B cell (primary cell): ENCODE results near the gene BCL11A. TPM values are rescaled to one million over a fixed set of nuclear protein-coding genes. Genes with fewer than 3 reads are reported as not detected.

Source experiments
- ATAC-seq: fragments of 200-7000 bp; cut with Tn5 transposase; one replicate; pipeline ENCODE4 v1.10.0; 2021; ENCODE audit warnings: low read depth, mild to moderate bottlenecking, moderate number of reproducible peaks, moderate library complexity
- CTCF ChIA-PET: fragments of 350-600 bp; sonication (Branson Sonifier 250); formaldehyde crosslinking; loops from one replicate; lab custom pipeline; 2021; ENCODE audit warnings: antibody characterized with exemption, inconsistent platforms; lab: Charles Lee
- POLR2A ChIA-PET: fragments of 350-600 bp; sonication (Branson Sonifier 250); formaldehyde crosslinking; loops from one replicate; lab custom pipeline; 2021; ENCODE audit warnings: antibody characterized with exemption; lab: Charles Lee
- DNase-seq: peaks from one replicate; pipeline ENCODE4 v3.0.0; 2013
- H2AFZ ChIP-seq: 2 replicates; pipeline ENCODE4 v1.6.1; 2012; ENCODE audit warnings: mild to moderate bottlenecking, low read depth, low read length; ENCODE audit not compliant: insufficient read depth, poor library complexity, severe bottlenecking
- H3K27ac ChIP-seq, 2 donors: 1 replicate in 1 of 2; 2 replicates in 1 of 2; pipeline ENCODE4 v1.5.1; 2012 to 2013; ENCODE audit warnings: low read length in 2 of 2, mild to moderate bottlenecking in 2 of 2, moderate library complexity in 1 of 2
- H3K27me3 ChIP-seq, 4 experiments: fragments of 200-600 bp in 1 of 4; sonication (generic) in 1 of 4; replicated peaks in 1 of 4; 1 replicate in 2 of 4; 2 replicates in 2 of 4; pipeline versions ENCODE4 v1.6.1 to v1.7.0; 2013 to 2016; ENCODE audit warnings: low read length in 3 of 4, mild to moderate bottlenecking in 2 of 4, mixed read lengths in 1 of 4, moderate library complexity in 1 of 4; ENCODE audit not compliant: insufficient read depth in 4 of 4, control insufficient read depth in 3 of 4; ENCODE audit errors: control extremely low read depth in 1 of 4
- H3K36me3 ChIP-seq, 2 experiments: replicated peaks in 1 of 2; 1 replicate in 1 of 2; 2 replicates in 1 of 2; pipeline versions ENCODE4 v1.6.1 to v1.7.1; 2013; ENCODE audit warnings: low read length in 1 of 2; ENCODE audit not compliant: insufficient read depth in 2 of 2, control insufficient read depth in 1 of 2; ENCODE audit errors: control extremely low read depth in 1 of 2, extremely low read depth in 1 of 2
- H3K4me1 ChIP-seq, 2 donors: fragments of 200-600 bp in 1 of 2; sonication (generic) in 1 of 2; 1 replicate in 1 of 2; 2 replicates in 1 of 2; pipeline versions ENCODE4 v1.5.1 to v1.6.1; 2013 to 2017; ENCODE audit warnings: low read length in 2 of 2; ENCODE audit not compliant: control insufficient read depth in 2 of 2, insufficient read depth in 2 of 2
- H3K4me2 ChIP-seq: replicated peaks from 2 replicates; pipeline ENCODE3; 2012; ENCODE audit warnings: mild to moderate bottlenecking, low read depth, low read length; ENCODE audit not compliant: poor library complexity, severe bottlenecking
- H3K4me3 ChIP-seq, 5 experiments: fragments of 200-600 bp in 1 of 5; sonication (generic) in 1 of 5; 1 replicate in 3 of 5; 2 replicates in 2 of 5; pipeline versions ENCODE4 v1.5.1 to v1.7.0; 2011 to 2016; ENCODE audit warnings: low read length in 4 of 5, mild to moderate bottlenecking in 4 of 5, low read depth in 2 of 5, control low read depth in 1 of 5, moderate library complexity in 1 of 5; ENCODE audit not compliant: insufficient read depth in 1 of 5; ENCODE audit errors: control extremely low read depth in 1 of 5, extremely low read depth in 1 of 5
- H3K79me2 ChIP-seq: fragments of 200-600 bp; sonication (generic); one replicate; pipeline ENCODE4 v1.6.0; 2016; ENCODE audit warnings: low read length; ENCODE audit not compliant: control insufficient read depth, insufficient read depth
- H3K9ac ChIP-seq: fragments of 200-600 bp; sonication (generic); 2 replicates; pipeline ENCODE4 v1.6.1; 2017; ENCODE audit warnings: mild to moderate bottlenecking, low read length, moderate library complexity
- H3K9me3 ChIP-seq, 3 donors: one replicate each; pipeline versions ENCODE4 v1.6.1 to v1.7.1; 2013; ENCODE audit warnings: low read length in 2 of 3; ENCODE audit not compliant: control insufficient read depth in 2 of 3, insufficient read depth in 1 of 3; ENCODE audit errors: control extremely low read depth in 1 of 3
- H4K20me1 ChIP-seq: 2 replicates; pipeline ENCODE4 v1.6.0; 2012; ENCODE audit warnings: mild to moderate bottlenecking, low read length; ENCODE audit not compliant: insufficient read depth, control insufficient read depth, poor library complexity, severe bottlenecking
- H3K27ac Mint-ChIP-seq: one replicate; pipeline ENCODE4 v1.8.0; 2021; ENCODE audit warnings: mixed read lengths
- H3K27me3 Mint-ChIP-seq: one replicate; pipeline ENCODE4 v1.8.0; 2021; ENCODE audit warnings: mixed read lengths
- H3K4me1 Mint-ChIP-seq: one replicate; pipeline ENCODE4 v1.8.0; 2021; ENCODE audit warnings: mixed read lengths
- H3K4me3 Mint-ChIP-seq: one replicate; pipeline ENCODE4 v1.8.0; 2021; ENCODE audit warnings: mixed read lengths
- H3K9me3 Mint-ChIP-seq: one replicate; pipeline ENCODE4 v1.8.0; 2022; ENCODE audit warnings: mixed read lengths; ENCODE audit not compliant: insufficient read depth
- CTCF ChIP-seq: fragments of 200-600 bp; IDR thresholded peaks from one replicate; pipeline ENCODE4 v1.8.0; 2022; ENCODE audit warnings: antibody characterized with exemption, mild to moderate bottlenecking
- EZH2 ChIP-seq: IDR thresholded peaks from 2 replicates; pipeline ENCODE4 v1.6.1; 2012; ENCODE audit warnings: borderline replicate concordance, low read depth, mild to moderate bottlenecking, moderate library complexity, low read length; ENCODE audit not compliant: insufficient read depth, poor library complexity, severe bottlenecking
- WGBS: methylation state at CpG from one replicate; pipeline ENCODE4 v1.1.5; 2013; ENCODE audit warnings: missing lambda C conversion rate; ENCODE audit not compliant: insufficient coverage; 5-methylcytosine and 5-hydroxymethylcytosine counted together
- intact Hi-C: fragments of 100-400 bp; cut with micrococcal nuclease; formaldehyde crosslinking; loops from one replicate; pipeline ENCODE4 v1.10.0; 2022
- polyA plus RNA-seq: library from polyadenylated mRNA; depleted of rRNA; stranded (reverse); fragments of >200 nt; gene quantifications from 2 replicates; pipeline ENCODE4 v1.2.3, GENCODE V29; 2012
- total RNA-seq, 2 donors: library from RNA; stranded (reverse); fragments of 120-200 nt in 1 of 2; gene quantifications; 1 replicate in 1 of 2; 2 replicates in 1 of 2; pipeline versions ENCODE4 v1.2.3 to v1.2.4, GENCODE V29; 2013 to 2022

Gene BCL11A
- total and polyA plus RNA-seq, 2 donors (not counting 1 experiment from before 2014, with no cell fraction given), result 81.8 to 383 TPM

GRCh38 chr2:60461421-60462108, 91.9 kb downstream of the BCL11A start:
- POLR2A ChIA-PET, result interaction anchor here (0.7 to 1.4 kb wide), 2 partner anchors 20 to 34 kb away, joined by 3 read pairs; no protein-coding TSS in a partner anchor
- no peaks in the 10 kb centered on the region for H3K27me3 ChIP-seq
- no peak for TF ChIP-seq EZH2
- TF ChIP-seq CTCF, result no peak
- intact Hi-C loops, result no loop called here
- no peak overlapping the region for H3K4me3 Mint-ChIP-seq
- no peaks in the 10 kb centered on the region for H3K9me3 Mint-ChIP-seq
- H3K36me3 ChIP-seq, result peaks cover 0 to 97% of the 10 kb centered on the region in 2 experiments
- no peak overlapping the region for H3K4me3 ChIP-seq
- peaks cover 93% of the 10 kb centered on the region for H3K79me2 ChIP-seq
- peak overlapping the region; percentile 65 for H3K27ac Mint-ChIP-seq
- no peak overlapping the region for H2AFZ ChIP-seq
- H3K9me3 ChIP-seq, result peaks cover 0 to 8% (median 0%) of the 10 kb centered on the region in 3 donors
- peaks cover 5% of the 10 kb centered on the region for H4K20me1 ChIP-seq
- DNase-seq (no peak), ATAC-seq (no peak)
- no peak overlapping the region for H3K27ac ChIP-seq
- peaks cover 27 to 30% of the 10 kb centered on the region in 2 donors for H3K4me1 ChIP-seq
- 97% methylated on average over 41 of the region's 47 CpGs for WGBS
- H3K9ac ChIP-seq, result no peak overlapping the region
- CTCF ChIA-PET, result interaction anchor here (1.2 kb wide), 1 partner anchor 88 kb away, joined by 3 read pairs; no protein-coding TSS in a partner anchor
- no peaks in the 10 kb centered on the region for H3K27me3 Mint-ChIP-seq
- peaks cover 57% of the 10 kb centered on the region for H3K4me1 Mint-ChIP-seq
- no peak overlapping the region for H3K4me2 ChIP-seq
